ENCODE data around the gene TBC1D22B.

DNA sequence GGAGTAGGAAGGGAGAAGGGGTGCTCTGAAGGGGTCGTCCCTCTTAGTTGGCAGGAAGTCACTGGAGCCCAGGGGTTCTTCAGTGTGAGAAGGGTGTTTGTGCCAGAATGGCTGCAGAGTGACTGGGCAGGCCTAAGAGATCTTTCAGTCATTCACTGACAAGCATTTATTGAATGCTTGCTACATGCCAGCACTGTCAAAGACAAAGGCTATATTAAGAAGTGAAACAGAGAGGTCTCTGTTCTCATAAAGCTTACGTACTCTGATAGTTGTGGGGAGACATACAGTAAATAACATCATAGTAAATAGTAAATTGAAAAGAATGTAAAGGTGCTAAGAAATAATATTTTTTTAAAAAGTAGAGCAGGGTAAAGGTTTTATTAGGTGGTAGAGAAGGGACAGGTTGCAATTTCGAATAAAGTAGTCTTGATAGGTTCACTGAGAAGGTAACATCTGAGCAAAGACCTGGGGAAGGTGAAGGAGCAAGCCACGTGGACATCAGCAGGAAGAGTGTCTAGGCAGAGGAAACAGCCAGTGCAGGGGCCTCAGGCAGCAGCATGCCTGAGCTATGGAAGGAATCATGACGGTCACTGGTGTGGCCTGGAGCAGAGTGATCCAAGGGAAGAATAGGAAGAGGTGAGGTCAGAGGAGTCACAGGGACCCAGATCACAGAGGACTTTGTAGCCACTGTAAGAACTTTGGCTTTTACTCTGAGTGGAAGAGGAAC is 59.9 kb downstream of the TBC1D22B start:
- TF ChIP-seq, protein P1, sequence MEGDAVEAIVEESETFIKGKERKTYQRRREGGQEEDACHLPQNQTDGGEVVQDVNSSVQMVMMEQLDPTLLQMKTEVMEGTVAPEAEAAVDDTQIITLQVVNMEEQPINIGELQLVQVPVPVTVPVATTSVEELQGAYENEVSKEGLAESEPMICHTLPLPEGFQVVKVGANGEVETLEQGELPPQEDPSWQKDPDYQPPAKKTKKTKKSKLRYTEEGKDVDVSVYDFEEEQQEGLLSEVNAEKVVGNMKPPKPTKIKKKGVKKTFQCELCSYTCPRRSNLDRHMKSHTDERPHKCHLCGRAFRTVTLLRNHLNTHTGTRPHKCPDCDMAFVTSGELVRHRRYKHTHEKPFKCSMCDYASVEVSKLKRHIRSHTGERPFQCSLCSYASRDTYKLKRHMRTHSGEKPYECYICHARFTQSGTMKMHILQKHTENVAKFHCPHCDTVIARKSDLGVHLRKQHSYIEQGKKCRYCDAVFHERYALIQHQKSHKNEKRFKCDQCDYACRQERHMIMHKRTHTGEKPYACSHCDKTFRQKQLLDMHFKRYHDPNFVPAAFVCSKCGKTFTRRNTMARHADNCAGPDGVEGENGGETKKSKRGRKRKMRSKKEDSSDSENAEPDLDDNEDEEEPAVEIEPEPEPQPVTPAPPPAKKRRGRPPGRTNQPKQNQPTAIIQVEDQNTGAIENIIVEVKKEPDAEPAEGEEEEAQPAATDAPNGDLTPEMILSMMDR (IDR thresholded peaks at IDR 0.05; ENCODE audit: low read depth, low read length, poor library complexity, severe bottlenecking) = no peak
- no peak for TF ChIP-seq EZH2phosphoT487 (IDR thresholded peaks at IDR 0.05; ENCODE audit: borderline replicate concordance, low read length)

All from DOHH2 (cell line).